Erythroblast (primary cell): ENCODE measurements around the gene PFN3.

Experiments
- GATA1 ChIP-seq: IDR thresholded peaks from 2 replicates; pipeline ENCODE4 v1.6.1; 2011; ENCODE audit warnings: low read depth, mild to moderate bottlenecking, control low read depth, low read length, moderate library complexity
- POLR2A ChIP-seq: IDR thresholded peaks from 2 replicates; pipeline ENCODE4 v1.6.1; 2011; ENCODE audit warnings: mild to moderate bottlenecking, low read length

- TF ChIP-seq POLR2A (no peak), GATA1 (no peak)
Observed at GRCh38 chr5:177434437-177434836, 34.0 kb upstream of the PFN3 start.
